HepG2 (cell line): ENCODE measurements around the gene TMEM258. TPM values are rescaled to one million over a fixed set of nuclear protein-coding genes. Genes with fewer than 3 reads are reported as not detected.

Experiments used
- MAFK ChIP-seq, 2 experiments: IDR thresholded peaks in 1 of 2; conservative IDR thresholded peaks in 1 of 2; 2 replicates each; pipeline ENCODE4 v1.6.1; 2011; ENCODE audit warnings: improper control_type of control experiment in 2 of 2, low read length in 2 of 2
- PBX3 ChIP-seq: sonication (generic); formaldehyde crosslinking; IDR thresholded peaks from 2 replicates; pipeline ENCODE4 v1.8.1; 2023; ENCODE audit warnings: missing genetic modification reagents, inconsistent platforms, borderline replicate concordance
- SOX5 ChIP-seq: IDR thresholded peaks from 2 replicates; pipeline ENCODE4 v1.6.1; 2016; ENCODE audit warnings: borderline replicate concordance
- SSRP1 ChIP-seq: IDR thresholded peaks from 2 replicates; pipeline ENCODE4 v1.6.1; 2016; ENCODE audit warnings: control low read depth
- ZBTB40 ChIP-seq, 2 experiments: fragments of 450-650 bp in 1 of 2; sonication (generic) in 1 of 2; formaldehyde crosslinking in 1 of 2; IDR thresholded peaks; 2 replicates each; pipeline versions ENCODE4 v1.6.1 to v1.8.0; 2016 to 2022; ENCODE audit warnings: antibody characterized with exemption in 1 of 2, mild to moderate bottlenecking in 1 of 2, missing genetic modification reagents in 1 of 2
- ZNF121 ChIP-seq: sonication (generic); formaldehyde crosslinking; IDR thresholded peaks from 2 replicates; pipeline ENCODE4 v1.5.0; 2020; ENCODE audit warnings: mild to moderate bottlenecking, missing genetic modification reagents
- ZNF263 ChIP-seq: sonication (generic); formaldehyde crosslinking; IDR thresholded peaks from 2 replicates; pipeline ENCODE4 v1.4.0; 2020; ENCODE audit warnings: missing genetic modification reagents
- ZNF33B ChIP-seq: sonication (generic); formaldehyde crosslinking; IDR thresholded peaks from 2 replicates; pipeline ENCODE4 v1.5.1; 2020; ENCODE audit warnings: mild to moderate bottlenecking, missing genetic modification reagents
- ZNF451 ChIP-seq: sonication (generic); formaldehyde crosslinking; IDR thresholded peaks from 2 replicates; pipeline ENCODE4 v1.5.0; 2020; ENCODE audit warnings: mild to moderate bottlenecking, missing genetic modification reagents
- ZNF484 ChIP-seq: sonication (generic); formaldehyde crosslinking; IDR thresholded peaks from 2 replicates; pipeline ENCODE4 v1.5.1; 2020; ENCODE audit warnings: mild to moderate bottlenecking, low read depth, missing genetic modification reagents, borderline replicate concordance
- ZNF512 ChIP-seq: sonication (generic); formaldehyde crosslinking; IDR thresholded peaks from 2 replicates; pipeline ENCODE4 v1.4.0; 2020; ENCODE audit warnings: mild to moderate bottlenecking, missing genetic modification reagents
- ZNF710 ChIP-seq: sonication (generic); formaldehyde crosslinking; IDR thresholded peaks from 2 replicates; pipeline ENCODE4 v1.5.0; 2020; ENCODE audit warnings: mild to moderate bottlenecking, missing genetic modification reagents, borderline replicate concordance
- polyA plus RNA-seq, 8 experiments: library from polyadenylated mRNA; depleted of rRNA in 3 of 8; stranded (reverse) in 7 of 8; unstranded in 1 of 8; fragments of >200 nt; fragmentation: Illumina TruSeq in 4 of 8; extraction: Trizol in 4 of 8; gene quantifications; 2 replicates each; pipeline versions ENCODE4 v1.2.1 to v1.2.3, GENCODE V29; 2011 to 2016; ENCODE audit warnings: low read depth in 4 of 8, missing spikeins in 1 of 8, mixed read lengths in 1 of 8; ENCODE audit not compliant: insufficient read depth in 1 of 8
- total RNA-seq, 5 experiments: library from RNA; depleted of rRNA; stranded (reverse); fragments of >200 nt; fragmentation: Illumina TruSeq; extraction: Trizol; gene quantifications; 2 replicates each; pipeline ENCODE4 v1.2.3, GENCODE V29; 2016; ENCODE audit warnings: low read depth in 1 of 5

Gene TMEM258
- total and polyA plus RNA-seq, 2 of the 13 experiments (the other 11 are each of a cell fraction or from before 2014, with no cell fraction given): 175 to 424 TPM

DNA sequence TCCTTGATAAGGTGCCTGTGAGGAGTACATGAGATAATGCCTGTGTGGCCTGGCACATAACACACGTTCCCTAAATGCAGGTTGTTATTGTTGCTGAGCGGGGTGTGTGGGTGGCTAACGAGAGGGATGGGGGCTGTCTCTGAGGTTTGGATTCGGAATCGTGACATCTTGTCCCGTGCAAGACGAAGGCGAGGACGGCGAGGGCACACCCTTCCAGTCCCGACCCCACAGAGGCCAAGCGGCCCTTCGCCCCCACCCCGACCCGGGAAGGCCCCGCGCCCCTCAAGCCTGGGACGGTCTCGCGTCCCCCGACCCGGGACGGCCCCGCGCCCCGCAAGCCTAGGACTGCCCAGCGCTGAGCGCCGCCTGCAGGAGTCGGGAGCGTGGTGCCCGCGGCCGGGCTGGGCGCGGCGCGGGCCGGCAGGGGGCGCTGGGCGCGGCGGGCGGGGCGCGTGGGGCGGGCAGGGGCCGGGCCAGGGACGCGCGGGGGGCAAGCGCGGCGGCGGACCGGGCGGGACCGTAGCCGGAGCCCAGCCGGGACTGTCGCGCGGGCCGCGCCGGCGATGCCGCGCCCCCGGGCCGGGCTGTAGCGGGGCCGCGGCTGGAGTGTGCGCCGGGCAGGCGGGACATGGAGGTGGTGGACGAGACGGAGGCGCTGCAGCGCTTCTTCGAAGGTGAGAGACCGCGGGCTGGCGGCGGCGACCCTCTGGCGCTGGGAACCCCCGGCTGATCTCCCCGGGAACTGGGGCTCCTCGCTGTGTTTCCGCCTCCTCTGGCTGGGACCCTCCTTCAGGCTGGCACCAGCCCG, 40.1 kb downstream of the TMEM258 start, which contains the start of gene MYRF (continued):
- no peak for TF ChIP-seq ZBTB40 (IDR thresholded peaks at IDR 0.05)
- no peak; the same call in 1 of the 2 replicates for TF ChIP-seq ZBTB40 (CRISPR knock-in tag; IDR thresholded peaks at IDR 0.05)
- no peak for TF ChIP-seq ZNF512 (CRISPR knock-in tag)
- TF ChIP-seq ZNF121 (CRISPR knock-in tag): peak; percentile 99
- no peak for TF ChIP-seq SSRP1 (CRISPR knock-in tag)
- TF ChIP-seq ZNF263 (CRISPR knock-in tag): no peak
- TF ChIP-seq MAFK (conservative IDR thresholded peaks at IDR 0.05 in 1 of 2, IDR thresholded peaks at IDR 0.05 in 1 of 2; ENCODE audit: low read length in 2 of 2): no peak
- TF ChIP-seq ZNF710 (CRISPR knock-in tag): no peak
- 0 out of 2 replicates have a peak, but pooled peaks have one; percentile 14 for TF ChIP-seq ZNF451 (CRISPR knock-in tag)
- TF ChIP-seq ZNF33B: no peak
- TF ChIP-seq PBX3 (CRISPR knock-in tag): no peak
- no peak for TF ChIP-seq ZNF484 (CRISPR knock-in tag)
- TF ChIP-seq SOX5 (CRISPR knock-in tag): no peak
